ENCODE measurements around the gene MAP1LC3B.

GRCh38 chr16:87418644-87419043 lies 26.5 kb downstream of the MAP1LC3B start:
- TF ChIP-seq PKNOX1 (IDR thresholded peaks at IDR 0.05) (no peak), BHLHE40 (IDR thresholded peaks at IDR 0.05; ENCODE audit: borderline replicate concordance) (no peak), FOXA1 (IDR thresholded peaks at IDR 0.05) (no peak), FOXM1 (IDR thresholded peaks at IDR 0.05; ENCODE audit: borderline replicate concordance) (no peak), SP1 (IDR thresholded peaks at IDR 0.05) (no peak), SUZ12 (IDR thresholded peaks at IDR 0.05) (no peak), ARNT (IDR thresholded peaks at IDR 0.05) (no peak)
